Nucleus accumbens (tissue), 56 donors: ENCODE results near the gene MT2A.
A peak's percentile ranks its signal among the peaks of the same experiment; 100 is the strongest.

Experiments
- DNase-seq, 56 donors: peaks; one replicate each; lab custom pipeline; 2025; lab: John Stamatoyannopoulos, UW

Gene MT2A

DNA sequence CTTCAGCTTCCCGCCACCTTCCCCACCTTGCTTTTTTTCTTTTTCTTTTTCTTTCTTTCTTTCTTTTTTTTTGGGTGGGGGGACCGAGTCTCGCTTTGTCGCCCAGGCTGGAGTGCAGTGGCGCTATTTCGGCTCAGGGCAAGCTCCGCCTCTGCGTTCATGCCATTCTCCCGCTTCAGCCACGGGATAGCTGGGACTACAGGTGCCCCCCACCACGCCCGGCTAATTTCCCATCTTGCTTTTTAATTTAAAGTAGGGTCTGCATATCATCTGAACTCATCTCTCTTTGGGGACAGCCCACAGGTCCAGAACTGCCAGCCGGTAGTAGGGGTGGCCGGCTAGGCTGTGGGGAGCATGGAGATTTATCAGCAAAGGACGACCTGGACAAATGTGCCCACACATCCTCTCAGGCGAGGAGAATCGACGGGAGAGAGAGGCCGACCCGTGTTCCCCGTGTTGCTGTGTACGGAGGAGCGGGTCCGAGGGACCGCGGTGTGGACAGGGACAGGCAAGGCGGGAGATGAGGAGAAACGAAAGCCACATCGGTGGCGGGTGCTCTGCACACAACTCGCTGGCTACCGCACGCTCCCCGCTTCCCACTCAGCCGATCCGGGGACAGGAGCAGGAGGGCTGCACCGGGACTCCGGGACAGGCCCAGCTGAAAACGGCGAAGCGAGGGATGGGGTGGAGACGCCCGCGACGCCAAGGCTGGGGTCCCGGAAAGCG is 26.5 kb downstream of the MT2A start:
- DNase-seq = no peak

DNA sequence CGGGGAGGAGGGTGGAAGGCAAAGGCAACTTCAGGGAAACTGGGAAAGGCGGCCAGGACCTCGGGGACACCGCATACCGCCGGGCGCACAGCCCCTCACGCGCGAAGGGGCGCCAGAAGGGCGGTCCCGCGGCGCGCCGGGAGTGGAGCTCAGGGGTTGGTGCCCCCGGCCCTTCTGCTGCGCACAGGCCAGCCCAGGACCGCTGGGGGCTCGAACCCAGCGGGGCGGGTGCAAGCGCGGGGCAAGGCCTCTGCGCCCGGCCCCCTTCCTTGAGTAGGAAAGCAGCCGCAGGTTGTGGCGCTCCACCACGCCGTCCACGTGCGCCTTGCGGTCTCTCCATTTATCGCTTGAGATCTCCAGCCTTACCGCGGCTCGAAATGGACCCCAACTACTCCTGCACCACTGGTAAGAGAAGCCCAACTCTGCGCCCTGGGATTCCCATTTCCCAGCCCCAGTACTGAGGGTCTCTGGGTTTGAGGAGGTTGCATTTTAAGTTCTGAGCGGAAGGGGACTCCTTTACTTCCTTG is 27.1 kb downstream of the MT2A start:
- DNase-seq = no peak

DNA sequence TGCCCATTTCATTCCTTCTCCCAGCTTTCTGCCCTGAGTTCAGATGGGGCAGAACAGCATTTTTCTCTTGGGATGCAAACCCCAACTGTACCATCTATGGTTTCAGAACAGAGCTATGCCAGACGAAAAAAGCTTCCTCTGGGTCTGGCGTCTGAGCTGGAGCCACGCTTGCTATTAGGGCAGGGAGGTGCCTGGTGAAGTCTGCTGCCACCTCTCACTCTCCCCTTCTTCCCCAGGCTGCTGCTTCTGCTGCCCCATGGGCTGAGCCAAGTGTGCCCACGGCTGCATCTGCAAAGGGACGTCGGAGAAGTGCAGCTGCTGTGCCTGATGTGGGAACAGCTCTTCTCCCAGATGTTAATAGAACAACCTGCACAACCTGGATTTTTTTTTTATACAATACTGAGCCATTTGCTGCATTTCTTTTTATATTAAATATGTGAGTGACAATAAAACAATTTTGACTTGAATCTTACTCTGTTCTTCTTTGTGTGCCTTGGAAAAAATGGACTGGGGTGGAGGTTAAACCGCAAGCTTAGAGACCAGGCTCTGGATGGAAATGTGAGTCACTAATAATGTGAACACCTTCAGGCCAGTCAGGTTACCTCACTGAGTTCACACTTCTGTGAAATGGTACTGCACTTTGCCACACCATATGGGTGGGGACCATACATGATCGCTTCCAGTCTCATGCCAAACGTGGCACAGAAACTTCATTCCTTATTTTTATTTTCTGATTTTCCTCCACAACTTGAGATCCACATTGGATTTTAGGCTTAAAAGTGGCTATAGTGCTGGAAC is 28.4 kb downstream of the MT2A start:
- no peak for DNase-seq

DNA sequence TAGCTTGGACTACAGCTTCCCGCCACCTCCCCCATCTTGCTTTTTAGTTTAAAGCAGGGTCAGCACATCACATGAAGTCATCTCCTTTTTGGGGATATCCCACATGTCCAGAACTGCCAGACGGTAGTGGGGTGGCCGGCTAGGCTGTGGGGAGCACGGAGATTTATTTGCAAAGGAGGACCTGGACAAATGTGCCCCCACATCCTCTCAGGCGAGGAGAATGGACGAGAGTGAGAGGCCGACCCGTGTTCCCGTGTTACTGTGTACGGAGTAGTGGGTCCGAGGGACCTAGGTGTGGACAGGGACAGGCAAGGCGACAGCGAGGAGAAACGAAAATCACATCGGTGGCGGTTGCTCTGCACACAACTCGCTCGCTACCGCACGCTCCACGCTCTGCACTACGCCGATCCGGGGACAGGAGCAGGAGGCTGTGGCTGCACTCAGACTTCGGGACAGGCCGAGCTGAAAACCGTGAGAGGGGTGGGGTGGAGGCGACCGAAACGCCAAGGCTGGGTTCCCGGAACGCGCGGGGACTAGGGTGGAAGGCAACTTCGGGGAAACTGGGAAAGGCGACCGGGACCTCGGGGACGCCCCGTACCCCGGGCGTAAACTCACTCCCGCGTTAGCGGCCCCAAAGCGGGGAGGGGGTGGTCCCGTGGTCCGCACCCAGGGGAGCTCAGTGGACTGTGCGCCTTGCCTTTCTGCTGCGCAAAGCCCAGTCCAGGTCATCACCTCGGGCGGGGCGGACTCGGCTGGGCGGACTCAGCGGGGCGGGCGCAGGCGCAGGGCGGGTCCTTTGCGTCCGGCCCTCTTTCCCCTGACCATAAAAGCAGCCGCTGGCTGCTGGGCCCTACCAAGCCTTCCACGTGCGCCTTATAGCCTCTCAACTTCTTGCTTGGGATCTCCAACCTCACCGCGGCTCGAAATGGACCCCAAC is 29.7 kb downstream of the MT2A start, which contains the start of gene MT1A:
TSS of gene MT1A (plus strand) at position 853 of the 937 bp plus-strand sequence. CDS start at position 926, 73 bp downstream.
- DNase-seq = peak in 25 of 56 donors; percentile 8 to 73 (median 29)

DNA sequence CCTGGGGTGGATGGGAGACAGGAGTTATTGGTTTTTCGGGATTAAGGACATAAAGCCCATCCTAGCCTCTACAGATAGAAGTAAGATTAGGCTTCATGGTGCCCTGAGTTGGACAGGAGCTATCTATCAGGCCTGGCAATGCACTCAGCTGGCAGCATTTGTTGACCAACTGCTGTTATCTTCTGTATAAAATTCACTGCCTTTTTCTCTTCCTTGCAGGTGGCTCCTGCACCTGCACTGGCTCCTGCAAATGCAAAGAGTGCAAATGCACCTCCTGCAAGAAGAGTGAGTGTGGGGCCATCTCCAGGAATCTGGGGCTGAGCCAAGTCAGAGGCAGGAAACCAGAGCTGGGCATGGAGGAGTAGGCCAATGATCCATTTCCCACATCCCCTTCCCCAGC is 30.7 kb downstream of the MT2A start:
- DNase-seq = no peak

DNA sequence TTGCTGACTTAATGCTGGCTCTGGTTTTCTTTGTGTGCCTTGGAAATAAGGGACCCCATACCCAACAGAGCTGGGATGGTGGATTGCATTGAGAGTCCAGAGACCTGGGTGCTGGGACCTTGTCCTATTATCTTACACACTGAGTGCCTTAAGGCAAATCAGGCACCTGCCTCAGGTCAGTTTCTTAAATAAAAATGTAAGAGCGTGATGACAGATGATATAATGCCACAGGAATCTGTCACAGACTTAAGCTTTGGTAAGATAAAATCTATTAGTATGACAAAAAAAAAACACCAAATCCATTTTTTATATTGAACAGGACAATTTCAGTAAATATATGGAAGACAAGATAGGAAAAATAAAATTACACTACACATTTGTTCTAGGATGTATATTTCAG is 31.7 kb downstream of the MT2A start:
- DNase-seq = no peak

DNA sequence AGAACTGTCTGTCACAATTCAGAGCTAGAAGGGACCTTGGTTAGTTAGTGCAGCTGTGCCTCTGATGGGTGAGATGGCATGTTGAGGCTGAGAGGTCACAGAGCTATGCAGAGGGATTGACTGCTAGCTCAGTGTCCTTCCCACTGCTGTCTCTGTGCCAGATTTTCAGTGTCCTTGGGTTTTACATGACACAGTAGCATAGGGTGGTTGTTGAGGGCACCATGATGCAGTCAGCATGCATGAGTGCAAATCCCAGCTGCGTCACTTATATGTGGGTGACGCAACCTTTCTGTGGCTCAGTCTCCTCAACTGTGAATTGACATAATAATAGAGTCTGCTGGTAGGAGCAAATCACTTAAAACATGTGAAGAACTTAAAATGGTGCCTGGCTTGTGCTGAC is 32.8 kb downstream of the MT2A start:
- no peak for DNase-seq

DNA sequence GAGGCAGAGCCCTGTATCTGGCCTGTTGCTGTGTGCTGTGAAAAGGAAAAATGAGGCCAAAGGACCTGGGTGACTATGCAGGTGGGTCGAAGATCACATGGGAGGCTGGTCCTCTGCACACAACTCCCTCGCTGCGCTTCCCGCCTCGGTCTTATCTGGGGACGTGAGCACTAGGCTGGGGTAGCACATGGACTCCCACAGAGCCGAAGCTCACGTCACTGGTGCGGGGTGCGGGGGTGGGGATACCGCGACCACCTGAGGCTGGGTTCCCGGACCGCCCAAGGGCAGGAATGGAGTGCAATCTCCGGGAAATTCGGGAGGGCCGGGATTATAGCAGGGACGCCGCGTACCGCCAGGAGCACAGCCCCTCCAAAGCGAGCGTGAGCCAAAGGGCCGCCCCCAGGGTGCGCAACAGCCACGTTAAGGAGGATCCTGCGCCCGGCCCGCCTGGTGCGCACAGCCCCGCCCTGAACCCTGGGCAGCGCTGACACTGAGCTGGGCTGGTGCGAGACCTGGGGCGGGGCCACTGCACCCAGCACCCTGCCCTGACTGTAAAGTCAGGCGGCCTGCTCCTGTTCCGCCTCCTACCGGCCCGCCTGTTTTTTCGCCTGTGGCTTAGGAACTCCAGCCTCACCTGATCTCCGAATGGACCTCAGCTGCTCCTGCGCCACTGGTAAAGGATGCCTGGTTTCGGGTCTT is 34.8 kb downstream of the MT2A start:
- DNase-seq = peak in 7 of 56 donors; percentile 8 to 61 (median 38)

DNA sequence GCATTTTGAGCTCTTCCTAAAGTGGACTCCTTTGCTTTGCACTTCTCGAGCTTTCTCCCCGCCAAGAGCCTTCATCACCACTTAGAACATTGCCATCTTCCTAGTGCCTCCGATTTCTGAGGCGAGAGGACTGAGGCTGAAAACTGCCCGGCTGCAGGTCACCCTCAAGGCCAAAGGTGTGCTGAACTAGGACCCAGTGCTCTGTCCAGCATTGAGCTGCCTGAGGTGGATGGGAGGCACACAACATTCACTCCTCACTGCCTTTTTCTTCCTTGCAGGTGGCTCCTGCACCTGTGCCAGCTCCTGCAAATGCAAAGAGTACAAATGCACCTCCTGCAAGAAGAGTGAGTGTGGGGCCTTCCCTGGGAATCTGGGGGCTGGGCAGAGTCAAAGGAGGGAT is 35.4 kb downstream of the MT2A start:
- DNase-seq = no peak

DNA sequence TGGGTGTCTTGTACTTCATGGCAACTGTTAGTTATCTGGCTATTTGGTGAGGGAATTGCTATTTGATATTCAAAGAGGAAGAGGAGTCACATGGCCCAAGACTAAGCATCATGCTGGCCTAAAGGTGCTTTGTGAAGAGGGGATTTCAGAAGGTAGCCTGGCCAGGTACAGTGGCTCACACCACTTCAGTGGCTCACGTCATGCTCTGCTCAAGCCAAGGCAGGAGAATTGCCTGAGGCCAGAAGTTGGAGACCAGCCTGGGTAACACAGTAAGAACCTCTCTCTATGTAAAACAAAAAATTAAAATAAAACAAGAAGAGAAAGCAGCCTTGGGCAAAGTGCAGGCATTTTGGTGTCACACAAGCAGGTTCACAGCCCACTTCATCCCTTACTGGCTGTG is 36.9 kb downstream of the MT2A start:
- no peak for DNase-seq

DNA sequence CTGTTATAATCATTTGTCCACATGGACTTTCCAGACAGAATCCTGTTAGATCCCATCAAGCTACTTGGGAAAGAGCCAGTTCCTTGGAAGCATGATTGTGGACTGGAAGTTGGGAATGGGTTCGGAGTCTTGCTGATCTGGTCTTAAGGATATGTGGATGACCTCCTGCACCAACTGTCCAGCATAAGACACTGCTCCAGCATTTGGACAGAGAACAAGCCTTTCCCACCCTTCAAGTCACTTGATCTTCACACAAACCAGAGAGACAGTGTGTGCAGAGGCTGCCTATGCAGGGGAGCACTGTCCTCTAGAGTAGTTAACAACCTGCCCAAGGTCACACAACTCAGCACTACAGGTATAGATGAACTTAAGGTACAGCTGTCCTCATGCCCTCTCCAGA is 37.5 kb downstream of the MT2A start:
- DNase-seq = no peak

DNA sequence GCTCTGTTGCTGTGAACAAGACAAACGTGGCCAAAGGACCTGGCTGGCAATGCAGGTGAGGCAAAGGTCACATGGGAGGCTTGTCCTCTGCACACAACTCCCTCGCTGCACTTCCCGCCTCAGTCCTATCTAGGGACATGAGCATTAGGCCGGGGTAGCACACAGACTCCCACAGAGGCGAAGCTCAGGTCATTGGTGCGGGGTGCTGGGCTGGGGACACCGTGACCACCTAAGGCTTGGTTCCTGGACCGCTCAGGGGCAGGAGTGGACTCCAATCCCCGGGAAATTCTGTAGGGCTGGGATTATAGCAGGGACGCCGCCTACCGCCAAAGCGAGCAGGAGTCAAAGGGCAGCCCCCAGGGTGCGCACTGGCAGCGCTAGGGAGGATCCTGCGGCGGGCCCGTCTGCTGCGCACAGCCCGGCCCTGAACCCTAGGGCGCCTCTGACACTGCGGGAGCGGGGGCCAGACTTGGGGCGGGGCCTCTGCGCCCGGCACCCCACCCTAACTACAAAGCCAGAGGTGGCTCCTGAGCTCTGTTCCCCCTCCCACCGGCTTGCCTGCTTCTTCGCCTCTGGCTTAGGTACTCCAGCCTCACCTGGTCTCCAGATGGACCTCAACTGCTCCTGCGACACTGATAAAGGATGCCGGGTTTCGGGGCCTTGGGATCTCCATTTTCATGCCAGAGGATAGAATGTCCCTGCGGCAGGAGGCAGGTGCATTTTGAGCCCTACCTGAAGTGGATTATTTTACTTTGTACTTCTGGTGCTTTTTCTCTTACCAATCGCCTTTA is 39.5 kb downstream of the MT2A start:
- no peak for DNase-seq

DNA sequence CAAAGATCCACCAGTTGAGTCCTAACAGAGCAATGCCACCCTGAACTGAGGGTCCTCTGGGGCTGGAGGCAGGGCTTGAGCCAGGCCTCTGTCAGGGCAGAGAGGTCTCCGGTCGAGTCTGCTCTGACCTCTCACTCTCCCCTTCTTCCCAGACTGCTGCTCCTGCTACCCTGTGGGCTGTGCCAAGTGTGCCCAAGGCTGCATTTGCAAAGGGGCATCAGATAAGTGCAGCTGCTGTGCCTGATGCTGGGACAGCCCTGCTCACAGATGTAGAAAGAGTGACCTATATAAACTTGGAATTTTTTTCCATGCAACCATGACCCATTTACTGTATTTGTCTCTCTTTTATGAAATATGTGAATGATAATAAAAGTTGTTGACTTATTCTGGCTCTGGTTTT is 40.9 kb downstream of the MT2A start:
- DNase-seq = no peak

DNA sequence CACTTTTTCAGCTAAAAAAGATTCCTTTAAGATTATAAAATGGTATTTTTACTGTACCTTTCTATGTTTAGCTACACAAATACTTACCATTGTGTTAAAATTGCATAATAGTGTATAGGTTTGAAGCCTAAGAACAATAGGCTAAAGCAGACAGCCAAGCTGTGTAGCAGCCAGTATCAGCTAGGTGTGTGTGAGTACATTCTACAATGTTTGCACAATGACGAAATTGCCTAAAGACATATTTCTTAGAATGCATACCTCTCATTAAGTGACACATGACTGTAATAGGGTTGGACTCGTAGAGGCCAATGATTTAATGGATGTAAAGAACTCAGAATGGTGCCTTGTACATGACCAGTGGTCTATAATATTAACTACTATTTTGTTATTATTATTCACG is 41.4 kb downstream of the MT2A start:
- no peak for DNase-seq

DNA sequence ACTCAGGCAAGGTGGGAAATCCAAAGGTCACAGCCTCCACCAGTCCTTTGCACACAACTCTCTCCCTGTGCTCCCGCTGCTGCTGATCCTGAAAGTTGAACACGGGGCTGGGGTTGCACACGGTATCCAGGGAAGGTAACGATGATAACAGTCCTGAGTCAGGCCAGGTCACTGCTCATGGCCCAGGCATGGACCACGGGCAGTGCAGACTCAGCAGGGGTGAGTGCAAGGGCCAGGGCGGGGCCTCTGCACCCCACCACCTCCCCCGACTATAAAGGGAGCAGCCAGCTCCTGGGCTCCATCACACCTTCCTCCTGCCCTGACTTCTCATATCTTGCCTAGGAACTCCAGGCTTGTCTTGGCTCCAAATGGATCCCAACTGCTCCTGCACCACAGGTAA is 43.2 kb downstream of the MT2A start, which contains the start of gene MT1B:
TSS of gene MT1B (plus strand) at position 301 of the 400 bp plus-strand sequence. CDS start at position 369, 68 bp downstream.
- DNase-seq = no peak

DNA sequence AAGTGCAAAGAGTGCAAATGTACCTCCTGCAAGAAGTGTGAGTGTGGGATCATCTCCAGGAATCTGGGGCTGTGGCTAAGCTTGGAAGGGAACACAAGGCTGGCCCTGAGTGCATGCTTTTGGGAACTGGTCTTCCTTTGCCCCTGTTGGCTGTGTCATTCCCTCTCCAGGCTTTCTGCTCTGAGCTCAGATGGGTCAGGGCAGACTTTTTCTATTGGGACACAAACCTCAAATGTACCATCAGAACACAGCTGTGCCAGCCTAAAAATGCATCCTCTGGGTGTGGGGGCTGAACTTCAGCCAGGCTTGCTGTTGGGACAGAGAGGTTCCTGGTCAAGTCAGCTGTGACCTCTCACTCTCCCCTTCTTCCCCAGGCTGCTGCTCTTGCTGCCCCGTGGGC is 44.2 kb downstream of the MT2A start:
- DNase-seq = no peak

DNA sequence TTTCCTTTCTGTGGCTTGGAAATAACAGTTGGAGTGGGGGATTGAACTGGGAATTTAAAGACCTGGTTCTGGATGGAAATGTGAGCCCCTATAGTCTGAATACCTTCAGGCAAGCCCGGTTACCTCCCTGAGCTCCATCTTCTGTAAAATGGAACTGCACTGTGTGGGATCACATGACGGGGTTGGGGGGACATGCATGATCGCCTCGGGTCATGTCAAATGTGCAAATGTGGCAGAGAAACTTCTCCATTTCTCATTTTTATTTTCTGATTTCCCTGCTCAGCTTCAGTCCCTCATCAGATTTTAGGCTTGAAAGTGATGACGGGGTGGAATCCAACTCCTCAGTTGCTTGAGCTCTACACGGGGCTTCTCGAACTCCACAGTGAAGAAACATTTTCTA is 44.8 kb downstream of the MT2A start:
- no peak for DNase-seq

DNA sequence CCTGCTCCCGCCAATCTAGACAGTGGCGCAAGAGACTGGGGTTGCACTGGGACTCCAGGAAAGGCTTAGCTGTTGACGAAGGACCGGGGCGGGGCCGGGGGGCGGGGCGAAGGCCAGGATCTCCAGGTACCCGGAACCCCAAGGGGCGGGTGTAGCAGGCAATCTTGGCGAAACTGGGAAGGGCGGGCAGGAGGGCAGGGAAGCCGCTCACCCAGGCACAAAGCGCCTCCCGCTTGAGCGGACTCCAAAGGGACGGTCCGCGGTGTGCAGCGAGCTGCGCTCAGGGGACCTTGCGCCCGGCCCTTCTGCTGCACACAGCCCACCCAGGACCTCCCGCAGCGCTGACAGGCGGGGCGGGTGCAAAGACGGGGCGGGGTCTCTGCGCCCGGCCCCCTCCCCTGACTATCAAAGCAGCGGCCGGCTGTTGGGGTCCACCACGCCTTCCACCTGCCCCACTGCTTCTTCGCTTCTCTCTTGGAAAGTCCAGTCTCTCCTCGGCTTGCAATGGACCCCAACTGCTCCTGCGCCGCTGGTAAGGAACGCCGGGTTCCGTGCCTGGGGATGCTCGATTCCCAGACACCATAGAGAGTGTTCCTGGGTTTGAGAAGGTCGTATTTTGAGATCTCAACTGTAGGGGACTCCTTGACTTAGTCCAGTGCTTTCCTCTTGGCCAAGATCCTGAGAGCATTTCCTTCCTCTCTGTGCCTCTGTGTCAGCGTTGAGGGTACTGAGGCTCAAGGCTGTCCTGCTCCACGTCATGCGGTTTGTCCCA is 49.4 kb downstream of the MT2A start, which contains the start of gene MT1F:
TSS of gene MT1F (plus strand) at position 405 of the 772 bp plus-strand sequence. CDS start at position 505, 100 bp downstream.
- DNase-seq = peak in 34 of 56 donors; percentile 16 to 81 (median 39)
